GM12878 (cell line): ENCODE results near the gene TMEM132D. TPM values are rescaled to one million over a fixed set of nuclear protein-coding genes. Genes with fewer than 3 reads are reported as not detected.

ENCODE experiments used
- ATAC-seq: fragments of 200-7000 bp; cut with Tn5 transposase; 3 replicates; pipeline ENCODE4 v1.9.1; 2020; ENCODE audit warnings: mild to moderate bottlenecking, moderate library complexity
- BruUV-seq: library from RNA; stranded (reverse); fragments of 400-500 nt; replicated peaks from 2 replicates; lab custom pipeline; 2021; lab: Mats Ljungman, UMichigan
- CTCF ChIA-PET: fragments of 300-600 bp; sonication (Branson Sonifier 250); formaldehyde crosslinking; extraction: SDS; loops from one replicate; lab custom pipeline; 2021; ENCODE audit warnings: inconsistent platforms; lab: Yijun Ruan, JAX
- POLR2A ChIA-PET: fragments of 350-600 bp; formaldehyde crosslinking; extraction: SDS; loops from one replicate; lab custom pipeline; 2021; ENCODE audit warnings: inconsistent platforms; lab: Charles Lee
- RAD21 ChIA-PET: fragments of 300-600 bp; sonication (Branson Sonifier 250); formaldehyde crosslinking; loops from one replicate; lab custom pipeline; 2023; ENCODE audit warnings: antibody characterized with exemption; ENCODE audit not compliant: unreplicated experiment; lab: Charles Lee
- SMC1A ChIA-PET: fragments of 300-600 bp; sonication (Branson Sonifier 250); formaldehyde crosslinking; loops from one replicate; lab custom pipeline; 2023; ENCODE audit not compliant: unreplicated experiment, uncharacterized antibody; lab: Charles Lee
- DNase-seq: peaks from one replicate; pipeline ENCODE4 v3.0.0-alpha.2; 2011; ENCODE audit warnings: low read depth, low spot score
- FAIRE-seq: peaks from 3 replicates; lab custom pipeline; 2011; peaks lifted over from hg19 to GRCh38; lab: Jason Lieb, UNC
- H2AFZ ChIP-seq: 2 replicates; pipeline ENCODE4 v1.6.0; 2011; ENCODE audit warnings: low read depth, low read length, control low read depth; ENCODE audit not compliant: control insufficient read depth
- H3K27ac ChIP-seq: 2 replicates; pipeline ENCODE4 v1.5.1; 2011; ENCODE audit warnings: control low read depth; ENCODE audit not compliant: control insufficient read depth, insufficient read depth
- H3K27me3 ChIP-seq, 2 experiments: replicated peaks in 1 of 2; 2 replicates each; pipeline versions ENCODE4 v1.6.0 to v1.6.1; 2011; ENCODE audit warnings: low read length in 1 of 2; ENCODE audit not compliant: control insufficient read depth in 2 of 2, insufficient read depth in 2 of 2
- H3K36me3 ChIP-seq, 2 experiments: 2 replicates each; pipeline ENCODE4 v1.5.1; 2011; ENCODE audit warnings: low read length in 1 of 2; ENCODE audit not compliant: control insufficient read depth in 2 of 2, insufficient read depth in 2 of 2
- H3K4me1 ChIP-seq: 2 replicates; pipeline ENCODE4 v1.6.1; 2011; ENCODE audit warnings: mild to moderate bottlenecking, low read length, moderate library complexity, mixed read lengths; ENCODE audit not compliant: control insufficient read depth, insufficient read depth
- H3K4me2 ChIP-seq: 2 replicates; pipeline ENCODE4 v1.6.0; 2011; ENCODE audit warnings: control low read depth; ENCODE audit not compliant: control insufficient read depth, insufficient read depth
- H3K4me3 ChIP-seq: fragments of 200-600 bp; sonication (generic); 2 replicates; pipeline ENCODE4 v1.5.1; 2016
- H3K79me2 ChIP-seq: 2 replicates; pipeline ENCODE4 v1.6.0; 2011; ENCODE audit warnings: low read length; ENCODE audit not compliant: control insufficient read depth, insufficient read depth
- H3K9ac ChIP-seq: 2 replicates; pipeline ENCODE4 v1.8.0; 2011; ENCODE audit warnings: low read length, control low read depth, mixed read lengths; ENCODE audit not compliant: control insufficient read depth, insufficient read depth
- H3K9me3 ChIP-seq: replicated peaks from 3 replicates; pipeline ENCODE4 v1.5.1; 2011; ENCODE audit warnings: mild to moderate bottlenecking, low read length; ENCODE audit not compliant: control insufficient read depth, insufficient read depth
- H4K20me1 ChIP-seq: 2 replicates; pipeline ENCODE4 v1.6.0; 2011; ENCODE audit not compliant: control insufficient read depth, insufficient read depth
- BRCA1 ChIP-seq: IDR thresholded peaks from 2 replicates; pipeline ENCODE4 v1.6.1; 2011; ENCODE audit warnings: low read depth, low read length, improper control_type of control experiment
- EP300 ChIP-seq, 2 experiments: fragments of 150-350 bp in 1 of 2; IDR thresholded peaks; 2 replicates each; pipeline ENCODE4 v1.6.1; 2011 to 2012; ENCODE audit warnings: low read depth in 2 of 2, low read length in 2 of 2, borderline replicate concordance in 1 of 2, improper control_type of control experiment in 1 of 2, inconsistent platforms in 1 of 2; ENCODE audit not compliant: control insufficient read depth in 1 of 2
- EZH2 ChIP-seq: IDR thresholded peaks from 2 replicates; pipeline ENCODE4 v1.6.1; 2012; ENCODE audit warnings: low read depth, mild to moderate bottlenecking, control low read depth, inconsistent platforms, low read length, borderline replicate concordance; ENCODE audit not compliant: control insufficient read depth
- FOXK2 ChIP-seq: fragments of 450-650 bp; IDR thresholded peaks from 2 replicates; pipeline ENCODE4 v1.6.1; 2017; ENCODE audit warnings: mild to moderate bottlenecking, moderate library complexity
- HDGF ChIP-seq: fragments of 450-650 bp; IDR thresholded peaks from 2 replicates; pipeline ENCODE4 v1.6.1; 2016; ENCODE audit warnings: antibody characterized with exemption
- MTA3 ChIP-seq: IDR thresholded peaks from 2 replicates; pipeline ENCODE4 v1.6.1; 2012; ENCODE audit warnings: low read length, inconsistent platforms, borderline replicate concordance
- NR2F1 ChIP-seq: fragments of 450-650 bp; conservative IDR thresholded peaks from 2 replicates; pipeline ENCODE4 v1.6.1; 2017; ENCODE audit warnings: mild to moderate bottlenecking
- RELA ChIP-seq: fragments of 450-650 bp; IDR thresholded peaks from 2 replicates; pipeline ENCODE4 v1.8.0; 2014; ENCODE audit warnings: borderline replicate concordance; ENCODE audit not compliant: partially characterized antibody
- STAT3 ChIP-seq: IDR thresholded peaks from 2 replicates; pipeline ENCODE4 v1.6.1; 2011; ENCODE audit warnings: low read depth, low read length, improper control_type of control experiment
- WGBS: methylation state at CpG from one replicate; pipeline ENCODE4 v1.1.6; 2016; ENCODE audit warnings: low lambda C conversion rate; ENCODE audit not compliant: insufficient replicate concordance, insufficient coverage; ENCODE audit errors: missing lambda C conversion rate; 5-methylcytosine and 5-hydroxymethylcytosine counted together
- in situ Hi-C: fragments of 300-500 bp; cut with MboI; formaldehyde crosslinking; loops from 9 replicates; pipeline ENCODE4 v1.14.3; 2018; ENCODE audit warnings: mixed read lengths
- intact Hi-C: fragments of 100-400 bp; cut with micrococcal nuclease; formaldehyde crosslinking; loops from one replicate; pipeline ENCODE4 v1.14.2; 2022; ENCODE audit not compliant: unreplicated experiment
- polyA plus RNA-seq, 11 experiments: library from polyadenylated mRNA; depleted of rRNA in 4 of 11; unstranded in 6 of 11; stranded (reverse) in 5 of 11; fragments of >200 nt; fragmentation: Nextera tagmentation in 4 of 11; fragmentation: Illumina TruSeq in 1 of 11; extraction: Ambion mirVana in 4 of 11; extraction: Trizol in 1 of 11; gene quantifications; 1 replicate in 1 of 11; 2 replicates in 10 of 11; pipeline versions ENCODE4 v1.2.1 to v1.2.3, GENCODE V29; 2011 to 2016; ENCODE audit warnings: inconsistent platforms in 2 of 11, missing spikeins in 2 of 11, low read depth in 1 of 11
- total RNA-seq, 4 experiments: library from RNA; depleted of rRNA in 3 of 4; stranded (reverse); fragments of >200 nt in 3 of 4; fragmentation: Illumina TruSeq in 1 of 4; extraction: Trizol in 1 of 4; gene quantifications; 2 replicates each; pipeline versions ENCODE4 v1.2.1 to v1.2.3, GENCODE V29; 2013 to 2021
- TF ChIP-seq, protein P1 (sequence below): fragments of 450-650 bp; IDR thresholded peaks from 2 replicates; pipeline ENCODE4 v1.6.1; 2017; ENCODE audit warnings: mild to moderate bottlenecking, moderate library complexity
- TF ChIP-seq, protein P2 (sequence below): IDR thresholded peaks from 2 replicates; pipeline ENCODE4 v1.6.1; 2012; ENCODE audit warnings: low read depth, low read length, improper control_type of control experiment
- TF ChIP-seq, protein P3 (sequence below): IDR thresholded peaks from 2 replicates; pipeline ENCODE4 v1.6.1; 2012; ENCODE audit warnings: low read depth, low read length, improper control_type of control experiment
- TF ChIP-seq, protein P4 (sequence below): fragments of 450-650 bp; conservative IDR thresholded peaks from 2 replicates; pipeline ENCODE4 v1.6.1; 2017; ENCODE audit warnings: mild to moderate bottlenecking, moderate library complexity
- TF ChIP-seq, protein P5 (sequence below): IDR thresholded peaks from 2 replicates; pipeline ENCODE4 v1.6.1; 2011; ENCODE audit warnings: mild to moderate bottlenecking, low read depth, low read length, moderate library complexity; ENCODE audit not compliant: insufficient replicate concordance

Gene TMEM132D
- total and polyA plus RNA-seq, 10 of the 15 experiments (the other 5 are each of a cell fraction or from before 2014, with no cell fraction given), result under 0.01 to 0.12 (median 0.02) TPM; not detected in 3

DNA sequence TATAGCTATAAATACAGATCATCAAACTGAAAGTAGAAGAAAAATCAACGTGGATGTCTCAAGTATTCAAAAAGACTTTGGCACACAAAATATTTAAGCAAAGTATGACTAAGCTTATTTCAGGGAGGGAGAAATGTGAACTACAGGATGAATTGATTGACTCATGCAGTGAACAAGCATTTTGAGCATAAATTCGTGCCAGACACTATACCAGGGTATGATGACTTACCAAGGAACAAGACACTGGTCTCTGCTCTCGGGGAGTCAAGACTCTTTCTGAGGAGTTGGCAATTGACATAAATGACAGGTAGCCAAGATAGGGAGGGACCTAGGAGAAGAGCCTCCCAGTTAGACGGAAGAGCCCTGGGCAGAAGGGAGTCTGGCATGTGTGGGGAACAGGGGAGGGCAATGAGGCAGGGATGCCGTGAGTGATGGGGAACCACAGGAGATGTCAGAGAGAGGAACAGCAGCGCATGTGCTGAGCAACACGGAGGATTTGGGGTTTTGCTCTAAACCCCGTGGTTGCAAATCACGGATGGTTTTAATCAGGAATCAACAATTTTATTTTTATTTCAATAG is 115.2 kb downstream of the TMEM132D start:
- in situ Hi-C loops, result no loop called here
- ChIA-PET SMC1A (interaction anchor here (0.6 to 1.0 kb wide), 2 partner anchors 9 to 25 kb away, joined by 3 read pairs; no protein-coding TSS in a partner anchor), POLR2A (no interaction called here), RAD21 (no interaction called here), CTCF (no interaction called here)
- no peak for ATAC-seq
- H3K9ac ChIP-seq, result no peak overlapping the region
- no peak overlapping the region for H3K4me3 ChIP-seq
- no peak overlapping the region for H3K27ac ChIP-seq
- no peak overlapping the region for H3K4me2 ChIP-seq
- no TSS peak for BruUV-seq
- FAIRE-seq, result no peak
- 16% methylated on average over 9 of the region's 9 CpGs for WGBS
- H3K79me2 ChIP-seq, result no peaks in the 10 kb centered on the region
- no peaks in the 10 kb centered on the region; the same call in 2 of the 3 replicates for H3K9me3 ChIP-seq
- H2AFZ ChIP-seq, result no peak overlapping the region
- DNase-seq, result no peak
- intact Hi-C loops, result no loop called here
- H3K4me1 ChIP-seq, result no peaks in the 10 kb centered on the region
- no peaks in the 10 kb centered on the region for H3K27me3 ChIP-seq
- H3K36me3 ChIP-seq, result no peaks in the 10 kb centered on the region
- H4K20me1 ChIP-seq, result no peaks in the 10 kb centered on the region
- TF ChIP-seq BRCA1, result no peak
- no peak for TF ChIP-seq MTA3
- no peak for TF ChIP-seq HDGF
- no peak for TF ChIP-seq FOXK2
- TF ChIP-seq, protein P1, sequence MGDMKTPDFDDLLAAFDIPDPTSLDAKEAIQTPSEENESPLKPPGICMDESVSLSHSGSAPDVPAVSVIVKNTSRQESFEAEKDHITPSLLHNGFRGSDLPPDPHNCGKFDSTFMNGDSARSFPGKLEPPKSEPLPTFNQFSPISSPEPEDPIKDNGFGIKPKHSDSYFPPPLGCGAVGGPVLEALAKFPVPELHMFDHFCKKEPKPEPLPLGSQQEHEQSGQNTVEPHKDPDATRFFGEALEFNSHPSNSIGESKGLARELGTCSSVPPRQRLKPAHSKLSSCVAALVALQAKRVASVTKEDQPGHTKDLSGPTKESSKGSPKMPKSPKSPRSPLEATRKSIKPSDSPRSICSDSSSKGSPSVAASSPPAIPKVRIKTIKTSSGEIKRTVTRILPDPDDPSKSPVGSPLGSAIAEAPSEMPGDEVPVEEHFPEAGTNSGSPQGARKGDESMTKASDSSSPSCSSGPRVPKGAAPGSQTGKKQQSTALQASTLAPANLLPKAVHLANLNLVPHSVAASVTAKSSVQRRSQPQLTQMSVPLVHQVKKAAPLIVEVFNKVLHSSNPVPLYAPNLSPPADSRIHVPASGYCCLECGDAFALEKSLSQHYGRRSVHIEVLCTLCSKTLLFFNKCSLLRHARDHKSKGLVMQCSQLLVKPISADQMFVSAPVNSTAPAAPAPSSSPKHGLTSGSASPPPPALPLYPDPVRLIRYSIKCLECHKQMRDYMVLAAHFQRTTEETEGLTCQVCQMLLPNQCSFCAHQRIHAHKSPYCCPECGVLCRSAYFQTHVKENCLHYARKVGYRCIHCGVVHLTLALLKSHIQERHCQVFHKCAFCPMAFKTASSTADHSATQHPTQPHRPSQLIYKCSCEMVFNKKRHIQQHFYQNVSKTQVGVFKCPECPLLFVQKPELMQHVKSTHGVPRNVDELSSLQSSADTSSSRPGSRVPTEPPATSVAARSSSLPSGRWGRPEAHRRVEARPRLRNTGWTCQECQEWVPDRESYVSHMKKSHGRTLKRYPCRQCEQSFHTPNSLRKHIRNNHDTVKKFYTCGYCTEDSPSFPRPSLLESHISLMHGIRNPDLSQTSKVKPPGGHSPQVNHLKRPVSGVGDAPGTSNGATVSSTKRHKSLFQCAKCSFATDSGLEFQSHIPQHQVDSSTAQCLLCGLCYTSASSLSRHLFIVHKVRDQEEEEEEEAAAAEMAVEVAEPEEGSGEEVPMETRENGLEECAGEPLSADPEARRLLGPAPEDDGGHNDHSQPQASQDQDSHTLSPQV, result no peak
- TF ChIP-seq, protein P2, sequence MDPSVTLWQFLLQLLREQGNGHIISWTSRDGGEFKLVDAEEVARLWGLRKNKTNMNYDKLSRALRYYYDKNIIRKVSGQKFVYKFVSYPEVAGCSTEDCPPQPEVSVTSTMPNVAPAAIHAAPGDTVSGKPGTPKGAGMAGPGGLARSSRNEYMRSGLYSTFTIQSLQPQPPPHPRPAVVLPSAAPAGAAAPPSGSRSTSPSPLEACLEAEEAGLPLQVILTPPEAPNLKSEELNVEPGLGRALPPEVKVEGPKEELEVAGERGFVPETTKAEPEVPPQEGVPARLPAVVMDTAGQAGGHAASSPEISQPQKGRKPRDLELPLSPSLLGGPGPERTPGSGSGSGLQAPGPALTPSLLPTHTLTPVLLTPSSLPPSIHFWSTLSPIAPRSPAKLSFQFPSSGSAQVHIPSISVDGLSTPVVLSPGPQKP, result no peak
- TF ChIP-seq RELA, result no peak
- TF ChIP-seq, protein P3, sequence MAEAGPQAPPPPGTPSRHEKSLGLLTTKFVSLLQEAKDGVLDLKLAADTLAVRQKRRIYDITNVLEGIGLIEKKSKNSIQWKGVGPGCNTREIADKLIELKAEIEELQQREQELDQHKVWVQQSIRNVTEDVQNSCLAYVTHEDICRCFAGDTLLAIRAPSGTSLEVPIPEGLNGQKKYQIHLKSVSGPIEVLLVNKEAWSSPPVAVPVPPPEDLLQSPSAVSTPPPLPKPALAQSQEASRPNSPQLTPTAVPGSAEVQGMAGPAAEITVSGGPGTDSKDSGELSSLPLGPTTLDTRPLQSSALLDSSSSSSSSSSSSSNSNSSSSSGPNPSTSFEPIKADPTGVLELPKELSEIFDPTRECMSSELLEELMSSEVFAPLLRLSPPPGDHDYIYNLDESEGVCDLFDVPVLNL, result no peak
- TF ChIP-seq, protein P4, sequence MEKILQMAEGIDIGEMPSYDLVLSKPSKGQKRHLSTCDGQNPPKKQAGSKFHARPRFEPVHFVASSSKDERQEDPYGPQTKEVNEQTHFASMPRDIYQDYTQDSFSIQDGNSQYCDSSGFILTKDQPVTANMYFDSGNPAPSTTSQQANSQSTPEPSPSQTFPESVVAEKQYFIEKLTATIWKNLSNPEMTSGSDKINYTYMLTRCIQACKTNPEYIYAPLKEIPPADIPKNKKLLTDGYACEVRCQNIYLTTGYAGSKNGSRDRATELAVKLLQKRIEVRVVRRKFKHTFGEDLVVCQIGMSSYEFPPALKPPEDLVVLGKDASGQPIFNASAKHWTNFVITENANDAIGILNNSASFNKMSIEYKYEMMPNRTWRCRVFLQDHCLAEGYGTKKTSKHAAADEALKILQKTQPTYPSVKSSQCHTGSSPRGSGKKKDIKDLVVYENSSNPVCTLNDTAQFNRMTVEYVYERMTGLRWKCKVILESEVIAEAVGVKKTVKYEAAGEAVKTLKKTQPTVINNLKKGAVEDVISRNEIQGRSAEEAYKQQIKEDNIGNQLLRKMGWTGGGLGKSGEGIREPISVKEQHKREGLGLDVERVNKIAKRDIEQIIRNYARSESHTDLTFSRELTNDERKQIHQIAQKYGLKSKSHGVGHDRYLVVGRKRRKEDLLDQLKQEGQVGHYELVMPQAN, result no peak
- no peak for TF ChIP-seq NR2F1
- TF ChIP-seq EP300 (IDR thresholded peaks at IDR 0.05; ENCODE audit: borderline replicate concordance in 1 of 2, control insufficient read depth in 1 of 2, low read depth in 2 of 2, low read length in 2 of 2), result no peak
- no peak for TF ChIP-seq STAT3
- no peak for TF ChIP-seq EZH2
- TF ChIP-seq, protein P5, sequence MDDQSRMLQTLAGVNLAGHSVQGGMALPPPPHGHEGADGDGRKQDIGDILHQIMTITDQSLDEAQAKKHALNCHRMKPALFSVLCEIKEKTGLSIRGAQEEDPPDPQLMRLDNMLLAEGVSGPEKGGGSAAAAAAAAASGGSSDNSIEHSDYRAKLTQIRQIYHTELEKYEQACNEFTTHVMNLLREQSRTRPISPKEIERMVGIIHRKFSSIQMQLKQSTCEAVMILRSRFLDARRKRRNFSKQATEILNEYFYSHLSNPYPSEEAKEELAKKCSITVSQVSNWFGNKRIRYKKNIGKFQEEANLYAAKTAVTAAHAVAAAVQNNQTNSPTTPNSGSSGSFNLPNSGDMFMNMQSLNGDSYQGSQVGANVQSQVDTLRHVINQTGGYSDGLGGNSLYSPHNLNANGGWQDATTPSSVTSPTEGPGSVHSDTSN, result no peak
